T follicular helper cell (primary cell): ENCODE data around the gene TSSK3.

Experiments used
- DNase-seq: peaks from one replicate; pipeline ENCODE4 v3.0.0-alpha.2; 2020; ENCODE audit warnings: low read depth
- total RNA-seq, 2 experiments: gene quantifications; one replicate each; lab custom pipeline; 2026; lab: John Stamatoyannopoulos, UW

The TSSK3 gene, protein sequence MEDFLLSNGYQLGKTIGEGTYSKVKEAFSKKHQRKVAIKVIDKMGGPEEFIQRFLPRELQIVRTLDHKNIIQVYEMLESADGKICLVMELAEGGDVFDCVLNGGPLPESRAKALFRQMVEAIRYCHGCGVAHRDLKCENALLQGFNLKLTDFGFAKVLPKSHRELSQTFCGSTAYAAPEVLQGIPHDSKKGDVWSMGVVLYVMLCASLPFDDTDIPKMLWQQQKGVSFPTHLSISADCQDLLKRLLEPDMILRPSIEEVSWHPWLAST
- 0.09 to 0.66 reads per million in 2 experiments for total RNA-seq

DNA sequence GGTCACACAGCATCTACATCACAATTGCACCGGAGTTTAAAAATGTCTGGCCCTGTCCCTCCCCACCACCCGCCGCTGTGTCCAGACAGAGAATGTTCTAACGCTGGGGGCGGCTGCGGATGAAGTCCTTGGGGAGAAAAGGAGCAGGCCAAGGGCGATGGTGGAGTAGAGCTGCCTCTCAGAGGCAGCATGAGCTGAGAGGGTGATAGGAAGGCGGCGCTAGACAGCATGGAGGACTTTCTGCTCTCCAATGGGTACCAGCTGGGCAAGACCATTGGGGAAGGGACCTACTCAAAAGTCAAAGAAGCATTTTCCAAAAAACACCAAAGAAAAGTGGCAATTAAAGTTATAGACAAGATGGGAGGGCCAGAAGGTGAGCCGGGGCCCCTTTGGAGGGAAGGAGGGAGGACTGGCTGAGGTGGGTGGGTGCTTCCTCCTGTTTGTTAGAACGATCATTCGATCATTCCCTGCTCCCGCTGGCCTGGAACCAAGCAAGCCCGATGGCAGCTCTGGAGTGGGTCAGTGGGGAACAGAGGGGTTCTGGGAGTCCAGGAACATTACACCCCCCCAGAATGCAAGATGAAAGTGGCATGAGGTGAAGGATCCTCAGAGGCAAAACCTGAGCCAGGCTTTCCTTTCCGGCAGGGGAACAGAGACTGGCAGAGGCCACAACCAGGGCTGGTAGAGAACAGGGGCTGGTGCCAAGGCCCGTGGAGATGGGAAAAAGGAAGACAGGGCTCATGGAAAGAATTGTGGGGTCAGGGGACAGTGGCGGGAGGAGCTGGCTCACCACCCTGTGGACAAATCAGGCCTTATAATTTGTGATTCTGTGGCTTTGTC lies at the start of gene TSSK3, which contains the start of gene FAM229A:
TSSK3 (plus strand) TSS at position 66 of the 840 bp plus-strand sequence; CDS start at position 229, 163 bp downstream.
FAM229A (minus strand) TSS at position 12 of the 840 bp plus-strand sequence. CDS start 394 bp downstream, outside the sequence.
- DNase-seq = no peak

DNA sequence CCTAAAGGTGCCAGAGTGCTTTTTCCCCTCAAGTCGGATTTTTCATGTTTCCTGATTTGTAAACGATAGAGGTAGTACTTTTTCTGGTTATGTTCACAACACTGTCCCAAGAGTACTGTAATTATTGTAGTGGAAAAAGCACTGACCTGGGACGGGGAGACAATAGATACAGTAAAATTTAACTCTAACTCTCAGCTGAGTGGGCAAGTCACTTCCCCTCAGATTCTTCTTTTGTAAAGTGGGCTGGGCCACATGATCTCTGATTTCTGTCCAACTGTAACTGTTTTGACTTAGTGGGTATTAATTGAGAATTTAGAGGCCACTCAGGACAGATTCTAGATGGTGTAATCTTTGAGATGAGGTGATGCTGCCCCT lies 45.4 kb upstream of the TSSK3 start:
- DNase-seq = no peak

DNA sequence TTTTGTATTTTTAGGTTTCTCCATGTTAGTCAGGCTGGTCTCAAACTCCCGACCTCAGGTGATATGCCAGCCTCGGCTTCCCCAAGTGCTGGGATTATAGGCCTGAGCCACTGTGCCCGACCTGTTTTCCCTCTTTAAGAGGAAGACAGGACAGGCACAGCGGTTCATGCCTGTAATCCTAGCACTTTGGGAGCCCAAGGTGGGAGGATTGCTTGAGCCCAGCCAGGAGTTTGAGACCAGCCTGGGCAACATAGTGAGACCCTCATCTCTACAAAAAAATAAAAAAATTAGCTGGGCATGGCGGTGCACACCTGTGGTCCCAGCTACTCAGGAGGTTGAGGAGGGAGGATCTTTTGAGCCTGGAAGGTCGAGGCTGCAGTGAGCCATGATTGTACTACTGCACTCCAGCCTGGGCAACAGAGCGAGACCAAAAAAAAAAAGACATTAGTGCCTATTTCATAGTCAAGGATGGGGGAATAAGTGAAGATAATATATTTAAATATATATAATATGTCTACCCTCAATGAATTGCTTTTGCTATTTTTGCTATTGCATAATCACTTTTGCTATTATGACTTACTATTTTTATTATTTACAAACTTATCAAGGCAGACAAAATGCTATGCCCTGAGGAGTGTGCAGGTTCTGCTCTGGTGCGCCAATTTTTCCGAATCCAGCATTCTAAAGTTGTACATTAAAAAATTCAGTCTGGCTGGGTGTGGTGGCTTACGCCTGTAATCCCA lies 44.0 kb upstream of the TSSK3 start:
- DNase-seq = no peak

DNA sequence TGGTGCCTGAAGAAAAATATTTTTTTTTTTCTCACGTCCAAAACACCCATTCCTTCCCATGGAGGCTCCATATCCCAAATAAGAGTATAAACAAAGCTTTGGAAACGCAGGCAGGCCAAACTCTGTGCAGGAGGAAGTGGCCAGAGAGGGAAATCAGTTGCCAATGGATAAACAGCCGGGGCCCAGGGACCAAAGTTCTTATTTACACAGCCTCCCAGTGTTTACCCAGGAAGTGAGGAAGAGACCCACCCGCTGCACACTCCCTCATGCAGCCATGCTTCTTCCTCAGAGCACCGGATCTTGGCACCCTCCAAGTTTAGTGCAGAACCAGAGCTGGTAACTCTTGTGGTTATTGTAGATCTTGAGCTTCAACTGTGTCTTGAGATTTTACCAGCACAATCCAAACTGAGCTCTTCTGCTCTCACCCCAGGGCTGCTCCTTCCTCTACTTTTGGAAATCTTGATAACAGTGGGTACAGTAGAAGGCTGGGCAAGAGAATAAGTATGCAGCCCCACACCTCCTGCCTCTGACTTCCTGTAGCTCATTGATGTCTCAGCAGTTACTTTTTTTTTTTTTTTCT lies 40.5 kb upstream of the TSSK3 start:
- DNase-seq = no peak

DNA sequence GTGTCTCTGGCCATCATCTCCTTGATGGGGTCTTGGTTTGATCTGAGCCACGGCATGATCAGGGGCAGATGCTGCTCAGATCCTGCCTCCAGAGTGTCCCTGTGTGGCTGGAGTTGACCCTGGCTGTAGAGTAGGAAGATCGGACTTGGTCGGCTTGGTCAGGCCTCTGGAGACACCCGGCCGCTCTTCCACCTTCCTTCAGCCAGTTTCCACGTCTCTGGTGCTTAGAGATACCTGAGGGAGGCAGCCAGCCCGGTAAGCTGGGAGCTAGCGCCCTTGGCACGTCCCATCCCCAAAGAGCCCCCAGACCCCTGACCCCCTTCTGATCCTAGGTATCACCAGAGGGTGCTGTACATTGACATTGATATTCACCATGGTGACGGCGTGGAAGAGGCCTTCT lies 35.1 kb upstream of the TSSK3 start:
- DNase-seq = no peak

DNA sequence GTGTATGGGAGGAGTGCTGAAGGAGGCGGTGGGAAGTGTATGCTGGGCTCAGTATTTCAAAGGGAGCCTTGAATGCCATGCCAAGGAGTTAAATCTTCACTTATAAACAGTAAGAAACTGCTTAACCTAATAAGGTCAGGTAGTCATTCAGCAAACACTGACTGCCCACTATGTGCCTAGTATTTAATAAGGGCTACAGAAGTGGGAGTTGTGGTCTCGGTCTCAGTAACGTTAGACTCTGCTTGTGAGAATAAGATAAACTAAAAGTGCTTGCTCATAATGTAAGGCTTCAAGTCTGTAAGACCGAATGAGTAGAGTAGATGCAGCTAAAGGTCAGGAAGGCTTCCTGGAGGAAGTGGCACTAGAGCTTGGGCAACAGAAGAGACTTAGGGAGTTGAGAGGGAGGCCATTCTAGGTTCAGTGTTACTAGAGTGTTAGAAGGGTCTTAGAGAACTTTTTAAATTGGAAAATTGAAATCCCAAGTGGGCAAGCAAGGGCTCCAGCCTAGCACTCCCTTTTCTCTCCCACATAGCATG lies 32.3 kb upstream of the TSSK3 start:
- DNase-seq = no peak

DNA sequence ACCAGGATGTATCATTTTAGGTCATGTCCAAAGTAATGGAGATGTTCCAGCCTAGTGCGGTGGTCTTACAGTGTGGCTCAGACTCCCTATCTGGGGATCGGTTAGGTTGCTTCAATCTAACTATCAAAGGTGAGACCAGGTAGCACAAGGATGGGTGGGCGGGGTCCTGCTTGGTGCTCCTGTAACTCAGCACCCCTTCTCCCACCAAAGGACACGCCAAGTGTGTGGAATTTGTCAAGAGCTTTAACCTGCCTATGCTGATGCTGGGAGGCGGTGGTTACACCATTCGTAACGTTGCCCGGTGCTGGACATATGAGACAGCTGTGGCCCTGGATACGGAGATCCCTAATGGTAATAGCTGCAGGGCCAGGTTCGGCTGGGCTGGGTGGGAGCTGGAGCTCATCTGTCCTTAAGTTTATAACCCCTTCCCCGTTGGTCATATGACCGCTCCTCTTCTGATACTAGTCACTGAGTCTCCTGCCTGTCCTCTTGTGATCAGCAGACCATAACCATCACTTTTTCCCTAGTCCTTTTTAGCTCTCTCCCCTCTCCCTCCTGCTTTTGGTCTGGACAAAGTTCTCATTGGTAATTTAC lies 31.7 kb upstream of the TSSK3 start:
- no peak for DNase-seq

DNA sequence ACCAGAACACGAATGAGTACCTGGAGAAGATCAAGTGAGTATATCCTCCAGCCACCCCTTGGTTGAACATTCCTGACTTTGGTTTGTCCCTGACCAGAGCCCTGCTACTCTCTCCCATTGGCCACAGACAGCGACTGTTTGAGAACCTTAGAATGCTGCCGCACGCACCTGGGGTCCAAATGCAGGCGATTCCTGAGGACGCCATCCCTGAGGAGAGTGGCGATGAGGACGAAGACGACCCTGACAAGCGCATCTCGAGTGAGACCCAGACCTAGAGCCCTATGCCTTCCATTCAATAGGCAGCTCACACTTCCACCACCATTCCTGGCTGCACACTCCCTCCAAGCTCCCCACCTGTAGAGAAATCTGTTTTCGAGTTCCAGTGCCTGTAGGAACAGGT lies 30.8 kb upstream of the TSSK3 start:
- DNase-seq = no peak

DNA sequence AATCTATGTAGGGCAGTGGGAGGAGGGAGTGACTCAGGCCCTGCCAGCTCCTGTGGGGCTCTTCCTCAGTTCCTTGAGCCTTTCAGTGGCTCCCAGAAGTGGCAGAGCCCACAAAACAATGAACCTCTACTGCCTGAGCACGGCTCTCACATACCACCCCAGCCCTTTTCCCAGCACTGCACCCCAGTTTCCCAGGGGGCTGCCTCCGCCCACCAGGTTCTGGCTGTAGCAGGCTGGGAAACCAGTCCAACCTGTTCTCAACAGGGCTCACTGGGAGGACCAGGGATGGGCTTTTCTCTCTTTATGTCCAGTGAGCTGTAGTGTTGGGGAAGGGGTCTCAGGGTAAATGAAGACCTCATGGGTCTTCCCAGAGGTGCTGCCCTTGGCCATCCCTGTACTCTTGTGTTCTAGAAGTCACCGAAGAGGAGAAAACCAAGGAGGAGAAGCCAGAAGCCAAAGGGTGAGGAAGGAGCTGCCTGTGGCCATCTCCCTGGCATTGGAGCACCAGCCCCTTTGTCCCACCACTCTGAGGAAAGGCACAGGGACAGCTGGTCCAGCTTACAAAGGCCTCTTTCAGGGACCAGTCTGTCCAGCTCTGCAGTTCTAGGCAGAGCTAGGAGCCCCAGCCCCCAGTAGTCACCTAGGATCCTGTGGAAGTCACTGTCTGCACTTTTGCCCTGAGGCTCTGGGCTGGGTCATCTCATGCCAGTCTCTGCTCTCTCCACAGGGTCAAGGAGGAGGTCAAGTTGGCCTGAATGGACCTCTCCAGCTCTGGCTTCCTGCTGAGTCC lies 29.9 kb upstream of the TSSK3 start:
- no peak for DNase-seq

DNA sequence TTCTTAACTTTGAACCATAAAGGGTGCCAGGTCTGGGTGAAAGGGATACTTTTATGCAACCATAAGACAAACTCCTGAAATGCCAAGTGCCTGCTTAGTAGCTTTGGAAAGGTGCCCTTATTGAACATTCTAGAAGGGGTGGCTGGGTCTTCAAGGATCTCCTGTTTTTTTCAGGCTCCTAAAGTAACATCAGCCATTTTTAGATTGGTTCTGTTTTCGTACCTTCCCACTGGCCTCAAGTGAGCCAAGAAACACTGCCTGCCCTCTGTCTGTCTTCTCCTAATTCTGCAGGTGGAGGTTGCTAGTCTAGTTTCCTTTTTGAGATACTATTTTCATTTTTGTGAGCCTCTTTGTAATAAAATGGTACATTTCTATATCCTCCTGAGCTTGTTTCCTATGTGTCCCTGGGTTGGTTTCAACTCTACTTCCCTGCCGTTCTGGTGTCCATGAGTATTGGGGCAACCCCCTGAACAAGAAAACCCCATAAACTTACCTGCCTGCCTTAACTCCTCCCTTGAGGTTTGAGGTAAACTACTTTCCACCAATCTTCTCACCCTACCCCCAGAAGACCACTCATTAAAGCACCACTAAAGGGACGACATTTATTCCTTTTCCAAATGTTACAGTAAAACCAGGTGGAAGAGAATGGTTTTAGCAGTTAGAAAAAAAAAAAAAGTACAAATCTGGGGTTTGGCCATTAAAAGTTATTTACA lies 28.9 kb upstream of the TSSK3 start:
- DNase-seq = no peak

DNA sequence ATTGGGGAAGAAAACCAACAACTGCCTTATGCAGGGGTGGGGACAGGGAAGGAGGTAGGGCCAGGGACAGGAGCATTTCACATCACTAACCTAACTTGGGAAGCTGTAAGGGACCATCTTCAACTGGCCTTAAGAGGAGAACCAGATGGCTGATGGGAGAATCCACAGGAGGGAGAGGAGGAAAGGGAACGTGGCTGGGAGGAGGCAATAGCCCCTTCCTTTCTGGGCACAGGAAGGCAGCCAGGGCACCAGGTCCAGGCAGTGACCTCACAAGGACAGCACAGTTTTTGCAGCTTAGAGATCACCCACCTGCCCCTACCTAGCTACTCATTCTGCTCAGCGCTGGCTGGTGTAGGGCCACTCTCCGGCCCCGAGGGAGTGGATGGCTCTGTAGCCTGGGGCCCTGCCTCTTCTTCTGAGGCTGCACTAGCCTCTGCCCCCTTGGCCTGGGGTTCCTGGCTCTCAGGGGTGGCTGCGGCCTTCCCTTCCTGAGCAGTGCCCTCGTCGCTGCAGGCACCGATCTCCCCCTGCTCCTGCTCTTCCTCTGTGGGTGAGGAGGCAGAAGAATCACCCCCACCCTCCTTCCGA lies 28.0 kb upstream of the TSSK3 start:
- DNase-seq = no peak

DNA sequence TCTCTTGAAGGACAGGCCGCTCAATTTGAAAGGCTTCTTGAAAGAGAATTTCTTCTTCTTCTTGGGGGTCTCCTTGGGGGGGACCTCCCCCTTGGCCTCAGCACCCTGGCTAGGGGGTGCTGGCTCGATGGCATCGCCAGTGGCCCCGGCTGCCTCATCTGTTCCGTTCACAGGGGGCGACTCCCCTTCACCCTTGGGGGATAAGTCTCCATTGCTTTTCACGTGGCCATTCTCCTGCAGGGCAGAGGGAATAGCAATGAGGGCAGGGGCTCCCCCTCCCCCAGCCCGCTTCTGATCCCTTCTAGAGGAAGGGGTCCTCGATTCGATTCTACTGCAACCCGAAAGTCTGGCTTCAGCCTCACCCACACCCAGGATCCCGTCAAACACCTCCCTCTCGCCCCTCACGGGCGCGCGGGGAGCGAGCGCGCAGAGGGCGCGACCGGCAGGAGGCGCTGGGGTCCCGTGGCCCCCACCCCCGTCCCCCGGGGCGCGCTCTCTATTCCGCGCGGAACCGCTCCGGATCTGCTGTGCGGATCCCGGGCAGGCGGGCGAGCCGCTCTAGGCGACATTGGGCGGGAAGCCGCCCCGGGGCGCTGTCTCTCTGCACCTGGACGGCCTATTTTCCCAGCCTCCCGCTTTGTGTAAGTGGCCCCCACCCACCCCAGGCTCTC lies 27.3 kb upstream of the TSSK3 start:
- DNase-seq = peak; percentile 63

DNA sequence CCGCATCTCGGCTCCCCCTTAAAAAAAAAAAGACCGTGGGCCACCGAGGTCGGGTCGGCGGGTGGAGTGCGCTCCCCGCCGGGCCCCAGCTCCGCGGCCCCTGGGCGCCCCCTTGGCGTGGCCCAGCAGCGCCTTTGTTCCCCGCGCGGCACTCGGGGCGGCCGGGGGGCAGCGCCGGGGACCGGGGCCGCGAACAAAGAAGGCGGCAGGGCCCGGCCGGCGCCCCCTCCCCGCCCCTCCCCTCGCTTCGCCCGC lies 26.9 kb upstream of the TSSK3 start:
- no peak for DNase-seq

DNA sequence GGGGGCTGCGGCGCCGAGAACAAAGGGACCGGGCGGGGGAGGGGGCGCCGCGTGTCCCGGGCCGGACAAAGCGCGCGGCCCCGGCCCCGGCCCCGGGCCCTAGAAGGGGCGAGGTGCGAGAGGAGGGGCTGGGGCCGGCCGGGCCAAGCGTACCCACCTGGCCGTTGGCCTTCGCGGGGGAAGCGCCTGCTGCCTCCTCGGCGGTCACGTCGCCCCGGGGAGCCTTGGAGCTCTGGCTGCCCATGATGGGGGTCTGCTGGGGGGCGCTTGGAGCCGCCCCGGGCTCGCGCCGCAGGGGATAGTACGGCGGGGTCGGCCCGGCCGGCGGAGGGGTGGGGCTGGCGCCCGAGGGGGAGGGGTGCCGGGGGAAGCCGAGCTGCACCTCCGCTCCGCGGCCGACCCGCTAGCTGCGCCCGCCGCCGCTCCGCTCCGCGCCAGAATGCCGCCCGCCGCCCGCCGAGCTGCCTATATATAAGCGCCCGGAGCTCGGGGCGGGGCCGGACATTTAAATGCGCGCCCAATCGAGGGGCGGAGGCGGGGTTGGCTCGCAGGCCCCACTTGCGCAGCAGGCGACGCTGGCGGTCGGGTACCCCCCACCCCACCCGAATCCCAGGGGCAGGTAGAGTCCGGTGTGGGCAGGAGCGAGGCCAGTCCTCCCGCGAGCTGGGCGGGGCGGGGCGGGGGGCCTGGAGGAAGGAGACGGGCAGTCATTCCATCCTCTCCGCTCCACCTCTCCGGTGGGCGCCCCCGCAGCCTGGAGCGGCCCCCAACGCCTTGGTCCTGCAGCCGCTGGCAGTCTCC lies 26.3 kb upstream of the TSSK3 start, which contains the start of gene MARCKSL1:
MARCKSL1 (minus strand) TSS at position 444 of the 801 bp plus-strand sequence; CDS start at position 244, 200 bp downstream.
- peak; percentile 80 for DNase-seq

DNA sequence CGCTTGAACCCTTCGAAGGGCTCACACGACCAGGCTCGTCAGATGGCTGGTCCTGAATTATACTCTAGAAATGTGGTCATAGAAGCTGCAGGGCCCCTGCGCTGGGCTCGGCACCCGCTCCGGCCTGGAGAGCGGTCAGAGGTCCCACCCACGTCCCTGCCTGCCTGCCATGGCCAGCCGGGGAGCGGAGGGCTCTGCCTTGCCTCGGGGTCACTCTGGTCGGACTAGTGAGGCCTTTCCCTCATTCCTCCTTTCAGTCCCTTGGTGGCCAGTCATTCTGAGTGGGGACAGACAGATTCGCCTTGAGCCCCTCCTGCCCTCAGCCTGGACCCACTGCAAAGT lies 25.8 kb upstream of the TSSK3 start:
- no peak for DNase-seq

DNA sequence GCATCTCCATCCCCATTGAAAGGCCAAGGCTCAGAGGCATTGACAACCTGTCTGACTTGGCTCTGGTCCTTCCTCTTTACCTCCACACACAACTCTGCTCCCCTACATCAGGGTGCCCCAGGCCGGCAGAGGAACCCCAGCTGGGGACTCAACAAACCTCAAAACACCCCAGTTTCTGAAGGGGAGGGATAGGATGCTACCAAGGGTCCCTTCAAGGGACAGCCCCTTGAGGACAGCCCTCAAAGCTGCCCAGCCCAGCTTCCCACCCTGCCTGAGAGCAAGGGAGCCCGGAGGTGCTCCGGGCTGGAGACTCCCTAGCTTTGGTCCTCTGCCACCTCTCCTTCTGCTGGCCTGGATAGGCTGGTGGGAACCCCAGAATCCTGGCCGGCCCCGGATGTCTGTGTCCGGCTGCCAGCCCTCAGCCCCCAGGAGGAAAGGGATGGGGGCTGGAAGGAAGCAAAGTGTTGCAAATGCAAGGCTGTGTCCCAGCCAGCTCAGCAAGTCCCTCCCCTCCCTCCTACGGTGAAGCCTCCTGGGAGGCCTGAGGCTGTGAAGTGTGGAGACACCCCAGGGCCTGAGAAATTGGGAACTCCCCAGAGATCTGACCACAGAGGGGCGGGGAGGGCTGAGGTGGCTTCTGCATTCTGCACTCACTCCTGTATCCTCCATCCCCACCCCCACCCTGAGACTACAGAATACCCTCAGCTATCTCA lies 25.2 kb upstream of the TSSK3 start:
- DNase-seq = no peak

DNA sequence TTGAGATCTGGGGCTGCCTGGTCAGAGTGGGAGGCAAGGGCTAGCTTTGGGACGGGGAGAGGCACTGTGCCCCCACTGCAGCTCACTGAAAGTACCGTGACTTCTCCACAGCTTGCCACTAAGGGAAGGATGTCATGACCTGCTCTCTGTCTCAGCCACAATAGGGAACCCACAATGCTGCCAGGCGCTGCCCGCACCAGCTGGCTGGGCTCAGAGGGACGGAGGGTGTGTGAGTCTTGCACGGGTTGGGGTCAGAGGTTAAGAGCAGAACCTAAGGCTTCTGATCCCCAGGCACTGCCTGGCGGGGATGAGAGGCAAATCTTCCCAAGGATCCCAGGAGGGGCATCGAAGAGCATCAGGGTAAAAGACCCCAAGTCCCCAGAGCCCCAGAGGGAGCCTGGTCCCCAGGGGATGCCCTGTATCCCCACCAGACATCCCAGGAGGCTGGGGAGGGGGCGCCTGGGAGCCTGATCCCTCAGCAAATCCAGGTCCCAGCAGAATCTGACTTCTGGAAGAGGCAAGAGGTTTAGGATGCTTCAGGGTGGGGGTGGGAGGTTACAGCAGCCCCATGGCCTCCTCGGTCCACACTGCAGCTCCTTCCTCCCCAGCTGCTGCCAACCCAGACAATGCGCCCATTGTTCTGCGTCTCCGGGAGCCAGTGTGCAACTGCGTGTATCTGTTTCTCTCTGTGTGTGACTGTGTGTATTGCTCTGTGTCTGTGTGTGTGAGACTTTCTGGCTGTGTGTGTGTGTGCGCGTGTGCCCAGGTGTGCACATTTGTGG lies 24.3 kb upstream of the TSSK3 start:
- DNase-seq = no peak
